Measurements from ENCODE around the gene CCNB1.

Gene CCNB1

DNA sequence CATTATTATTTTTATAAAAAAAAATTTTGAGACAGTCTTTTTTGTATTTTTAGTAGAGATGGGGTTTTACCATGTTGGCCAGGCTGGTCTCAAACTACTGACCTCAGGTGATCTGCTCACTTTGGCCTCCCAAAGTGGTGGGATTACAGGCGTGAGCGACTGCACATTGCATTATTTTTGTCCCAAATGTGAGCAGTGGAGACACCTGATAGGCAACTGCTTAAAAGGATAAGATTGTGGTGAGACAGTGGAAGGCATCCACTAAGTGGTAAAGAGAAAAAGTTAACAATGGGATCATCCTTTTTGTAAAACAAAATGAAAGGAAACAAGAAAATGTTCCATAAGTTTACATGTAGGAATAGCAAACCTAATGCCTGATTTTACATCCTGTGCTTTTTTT is 20.4 kb downstream of the CCNB1 start:
- no peak overlapping the region for H3K27ac ChIP-seq
- TF ChIP-seq, protein P1, sequence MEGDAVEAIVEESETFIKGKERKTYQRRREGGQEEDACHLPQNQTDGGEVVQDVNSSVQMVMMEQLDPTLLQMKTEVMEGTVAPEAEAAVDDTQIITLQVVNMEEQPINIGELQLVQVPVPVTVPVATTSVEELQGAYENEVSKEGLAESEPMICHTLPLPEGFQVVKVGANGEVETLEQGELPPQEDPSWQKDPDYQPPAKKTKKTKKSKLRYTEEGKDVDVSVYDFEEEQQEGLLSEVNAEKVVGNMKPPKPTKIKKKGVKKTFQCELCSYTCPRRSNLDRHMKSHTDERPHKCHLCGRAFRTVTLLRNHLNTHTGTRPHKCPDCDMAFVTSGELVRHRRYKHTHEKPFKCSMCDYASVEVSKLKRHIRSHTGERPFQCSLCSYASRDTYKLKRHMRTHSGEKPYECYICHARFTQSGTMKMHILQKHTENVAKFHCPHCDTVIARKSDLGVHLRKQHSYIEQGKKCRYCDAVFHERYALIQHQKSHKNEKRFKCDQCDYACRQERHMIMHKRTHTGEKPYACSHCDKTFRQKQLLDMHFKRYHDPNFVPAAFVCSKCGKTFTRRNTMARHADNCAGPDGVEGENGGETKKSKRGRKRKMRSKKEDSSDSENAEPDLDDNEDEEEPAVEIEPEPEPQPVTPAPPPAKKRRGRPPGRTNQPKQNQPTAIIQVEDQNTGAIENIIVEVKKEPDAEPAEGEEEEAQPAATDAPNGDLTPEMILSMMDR (conservative IDR thresholded peaks at IDR 0.05): no peak
- TF ChIP-seq ZFX (IDR thresholded peaks at IDR 0.05): no peak

DNA sequence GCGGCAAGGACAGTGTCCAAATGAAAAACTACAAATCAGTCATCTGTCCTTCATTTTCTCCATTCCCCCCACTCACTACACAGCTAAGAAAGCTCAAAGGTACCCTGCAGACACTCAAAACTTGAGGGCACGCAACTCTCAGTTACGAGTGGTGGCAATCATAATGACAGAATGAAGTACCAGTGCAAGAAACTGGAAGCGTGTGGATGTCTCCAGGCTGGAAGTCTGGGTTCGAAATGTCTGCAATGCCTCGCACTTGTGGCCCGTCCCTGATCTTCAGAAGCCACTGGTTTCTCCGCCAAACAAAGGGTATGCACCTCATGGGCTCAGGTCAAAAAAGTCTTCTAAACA is 21.8 kb downstream of the CCNB1 start:
- TF ChIP-seq, protein P1 (conservative IDR thresholded peaks at IDR 0.05): no peak
- TF ChIP-seq ZFX (IDR thresholded peaks at IDR 0.05): no peak
- peak overlapping the region; percentile 82 for H3K27ac ChIP-seq

DNA sequence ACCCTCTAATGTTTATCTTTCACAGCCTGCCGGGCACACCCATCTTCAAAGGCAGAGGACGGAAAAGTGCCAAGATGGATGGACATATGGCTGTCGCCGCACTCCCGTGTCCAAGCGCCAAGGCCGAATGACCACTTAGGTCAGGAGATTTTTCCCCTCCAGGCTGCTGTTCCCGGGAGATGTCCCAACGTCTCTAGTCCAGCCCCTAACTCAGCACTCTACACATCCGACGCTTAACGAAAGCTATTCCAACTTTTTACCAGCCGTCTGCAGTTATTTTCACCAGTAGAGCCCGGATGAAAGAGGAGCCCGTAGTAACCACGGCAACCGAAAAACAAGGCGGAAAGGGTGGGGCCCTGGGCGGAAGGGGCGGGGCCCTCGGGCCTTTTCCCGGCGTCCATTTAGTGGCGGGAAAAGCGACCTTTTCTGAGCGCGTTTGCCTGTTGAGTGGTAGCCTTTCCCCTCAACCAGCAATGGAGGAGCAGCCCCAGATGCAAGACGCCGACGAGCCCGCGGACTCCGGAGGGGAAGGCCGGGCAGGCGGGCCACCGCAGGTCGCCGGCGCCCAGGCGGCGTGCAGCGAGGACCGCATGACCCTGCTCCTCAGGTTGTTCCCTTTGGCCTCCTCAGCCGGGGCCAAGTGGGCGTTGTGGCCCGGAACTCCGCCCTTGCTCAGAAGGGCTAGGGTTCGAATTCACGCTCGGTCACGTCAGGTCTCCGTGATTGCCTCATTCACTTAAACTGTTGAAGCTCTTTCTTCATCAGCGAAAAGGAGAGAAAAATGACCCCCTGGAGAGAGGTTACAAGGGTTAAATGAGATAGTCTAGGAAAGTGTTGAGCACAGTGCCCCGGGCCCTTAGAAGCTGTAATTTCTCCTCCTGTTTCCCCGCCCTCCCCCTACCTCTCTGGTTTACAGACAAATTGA is 22.5 kb downstream of the CCNB1 start, which contains the start of gene CENPH:
Gene CENPH, plus strand, starts transcription at position 422 of the 925 bp plus-strand sequence. Its CDS starts 52 bp downstream, at position 474.
- H3K27ac ChIP-seq: peak within 1 kb of the TSS; percentile 82
- TF ChIP-seq ZFX (IDR thresholded peaks at IDR 0.05): peak; percentile 36; the same call in 1 of the 2 replicates
- TF ChIP-seq, protein P1 (conservative IDR thresholded peaks at IDR 0.05): no peak

DNA sequence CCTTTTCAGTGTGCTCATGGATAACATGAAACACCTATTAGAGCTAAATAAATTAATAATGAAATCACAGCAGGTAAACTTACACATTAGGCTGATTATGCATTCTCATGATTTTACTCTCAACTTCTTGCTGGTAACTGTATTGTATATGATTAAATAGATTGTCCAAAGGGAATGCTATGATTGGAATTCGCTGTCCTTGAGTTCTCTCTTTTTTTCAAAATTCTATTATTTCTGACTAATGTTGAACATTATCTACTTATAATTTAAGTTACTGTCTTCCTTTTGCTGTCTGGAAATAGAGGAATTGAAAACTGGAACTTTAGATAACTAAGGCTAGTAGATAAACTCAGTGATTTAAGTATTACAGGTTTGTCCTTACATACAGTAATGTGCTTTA is 35.5 kb downstream of the CCNB1 start:
- H3K27ac ChIP-seq: no peak overlapping the region

DNA sequence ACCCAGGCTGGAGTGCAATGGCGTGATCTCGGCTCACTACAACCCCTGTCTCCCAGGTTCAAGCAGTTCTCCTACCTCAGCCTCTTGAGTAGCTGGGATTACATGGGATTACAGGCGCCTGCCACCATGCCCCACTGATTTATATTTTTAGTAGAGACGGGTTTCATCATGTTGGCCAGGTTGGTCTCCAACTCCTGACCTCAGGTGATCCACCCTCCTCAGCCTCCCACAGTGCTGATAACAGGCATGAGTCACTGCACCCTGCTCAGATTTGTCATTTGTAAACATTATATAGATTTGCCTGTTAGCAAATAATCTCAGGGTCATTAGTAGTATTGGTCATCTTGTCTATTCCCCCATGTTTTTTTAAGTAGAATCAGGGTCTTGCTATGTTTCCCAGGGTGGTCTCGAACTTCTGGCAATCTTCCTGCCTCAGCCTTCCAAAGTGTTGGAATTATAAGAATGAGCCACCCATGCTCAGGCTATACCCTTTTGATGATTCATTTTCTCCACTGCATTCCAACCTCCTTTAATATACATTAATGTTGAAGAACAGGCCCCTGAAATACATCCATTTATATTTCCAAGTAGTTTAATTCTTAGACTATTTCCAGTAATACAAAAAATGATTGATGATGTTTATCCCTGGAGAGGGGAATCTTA is 39.7 kb downstream of the CCNB1 start:
- H3K27ac ChIP-seq: no peak overlapping the region
- TF ChIP-seq ZFX (IDR thresholded peaks at IDR 0.05): no peak
- TF ChIP-seq, protein P1 (conservative IDR thresholded peaks at IDR 0.05): no peak

More for the DNA sequence above, 35.5 kb downstream of the CCNB1 start:
- TF ChIP-seq, protein P1 (conservative IDR thresholded peaks at IDR 0.05): no peak
- no peak for TF ChIP-seq ZFX (IDR thresholded peaks at IDR 0.05)

DNA sequence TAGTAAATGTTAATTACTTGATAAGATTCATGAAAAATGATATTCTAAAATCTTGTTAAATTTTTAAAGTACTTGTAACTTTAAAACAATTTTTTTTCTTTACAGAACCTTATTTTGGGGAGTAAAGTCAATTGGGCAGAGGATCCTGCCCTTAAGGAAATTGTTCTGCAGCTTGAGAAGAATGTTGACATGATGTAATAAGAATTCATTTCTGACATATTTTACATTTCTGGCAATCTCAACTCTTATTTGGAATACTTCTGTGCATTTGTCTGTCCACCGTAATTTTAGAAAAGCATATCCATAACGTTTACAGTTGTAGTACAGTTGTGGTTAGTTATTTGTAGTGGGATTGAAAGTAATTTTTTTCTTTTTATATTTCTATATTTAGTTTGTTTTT is 42.7 kb downstream of the CCNB1 start:
- no peak overlapping the region for H3K27ac ChIP-seq
- TF ChIP-seq ZFX (IDR thresholded peaks at IDR 0.05): no peak
- TF ChIP-seq, protein P1 (conservative IDR thresholded peaks at IDR 0.05): no peak

DNA sequence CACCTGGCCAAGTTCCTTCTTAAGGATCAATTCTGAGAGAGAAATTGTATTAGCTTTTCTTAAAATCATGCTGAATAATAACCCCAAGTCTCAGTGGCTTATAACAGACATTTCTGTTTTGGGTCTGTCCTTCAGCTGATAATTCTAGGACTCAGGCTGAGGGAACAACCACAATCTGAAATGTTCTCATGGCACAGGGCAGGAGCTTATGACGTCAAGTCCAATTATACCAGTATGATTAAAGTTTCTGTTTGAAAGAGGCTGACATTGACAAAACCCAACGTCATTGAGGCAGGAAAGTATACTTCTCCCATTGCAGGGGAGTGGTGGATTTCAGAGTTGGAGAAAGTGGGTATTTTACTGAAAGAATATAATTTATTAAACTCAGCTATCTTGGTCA is 44.2 kb downstream of the CCNB1 start:
- TF ChIP-seq, protein P1 (conservative IDR thresholded peaks at IDR 0.05): no peak
- TF ChIP-seq ZFX (IDR thresholded peaks at IDR 0.05): no peak
- no peak overlapping the region for H3K27ac ChIP-seq
